GM19463 (cell line): ENCODE data around the gene SIPA1L2.
A peak's percentile ranks its signal among the peaks of the same experiment; 100 is the strongest.

Experiments
- ATAC-seq: cut with Tn5 transposase; IDR thresholded peaks from one replicate; pipeline ENCODE4 v1.9.1; 2021; ENCODE audit warnings: mild to moderate bottlenecking, moderate library complexity; ENCODE audit not compliant: unreplicated experiment

The SIPA1L2 gene

DNA sequence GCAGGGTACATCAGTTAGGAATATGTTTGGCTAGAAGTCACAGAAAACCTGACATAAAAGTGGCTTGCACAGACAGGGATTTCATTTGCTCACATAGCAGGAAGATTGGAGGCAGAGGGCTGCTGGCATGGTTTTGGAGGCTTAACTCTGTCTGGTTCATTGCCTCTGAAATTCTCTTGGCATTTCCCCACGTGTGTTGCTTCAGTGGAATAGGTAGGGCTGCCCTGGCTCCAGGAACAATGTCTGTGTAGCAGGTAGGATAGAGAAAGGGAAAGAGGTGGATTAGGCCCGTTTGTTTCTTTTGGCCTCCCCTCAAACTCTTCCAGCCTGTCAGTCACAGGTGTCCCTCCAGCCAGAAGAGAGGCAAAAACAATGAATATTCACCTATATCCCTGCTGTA, 20.5 kb upstream of the SIPA1L2 start:
- ATAC-seq: no peak

DNA sequence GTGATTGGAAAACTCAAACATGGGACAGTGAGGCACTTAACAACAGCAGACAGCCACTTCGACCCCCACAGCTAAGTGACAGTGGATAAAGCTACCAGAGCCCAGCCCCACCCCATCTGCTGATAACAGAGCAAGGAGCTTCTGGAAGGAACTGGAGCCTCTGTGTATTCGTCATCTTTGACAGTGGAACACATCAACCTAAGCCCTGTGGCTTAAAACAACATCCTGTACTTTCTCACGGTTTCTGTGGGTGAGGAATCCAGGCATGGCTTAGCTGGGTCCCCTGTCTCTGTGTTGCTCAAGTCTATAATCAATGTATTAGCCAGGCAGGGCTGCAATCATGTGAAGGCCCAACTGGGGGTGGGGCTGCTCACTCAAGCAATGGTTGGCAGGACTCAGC, 18.4 kb upstream of the SIPA1L2 start:
- ATAC-seq: no peak

DNA sequence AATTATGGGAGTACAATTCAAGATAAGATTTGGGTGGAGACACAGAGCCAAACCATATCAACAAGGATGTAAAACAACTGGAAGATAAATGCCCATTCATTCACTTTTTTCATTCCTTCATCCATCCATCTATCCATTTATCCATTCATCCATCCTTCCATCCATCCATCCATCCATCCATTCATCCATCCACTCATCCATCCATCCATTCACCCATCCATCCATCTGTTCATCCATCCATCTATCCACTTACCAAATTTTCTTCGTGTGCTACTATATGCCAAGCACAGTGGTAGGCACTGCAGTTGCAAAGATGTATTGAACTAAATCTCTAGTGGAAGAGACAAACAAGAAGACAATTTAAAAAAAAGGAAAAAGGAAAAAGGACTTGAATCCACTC, 14.3 kb upstream of the SIPA1L2 start:
- no peak for ATAC-seq

DNA sequence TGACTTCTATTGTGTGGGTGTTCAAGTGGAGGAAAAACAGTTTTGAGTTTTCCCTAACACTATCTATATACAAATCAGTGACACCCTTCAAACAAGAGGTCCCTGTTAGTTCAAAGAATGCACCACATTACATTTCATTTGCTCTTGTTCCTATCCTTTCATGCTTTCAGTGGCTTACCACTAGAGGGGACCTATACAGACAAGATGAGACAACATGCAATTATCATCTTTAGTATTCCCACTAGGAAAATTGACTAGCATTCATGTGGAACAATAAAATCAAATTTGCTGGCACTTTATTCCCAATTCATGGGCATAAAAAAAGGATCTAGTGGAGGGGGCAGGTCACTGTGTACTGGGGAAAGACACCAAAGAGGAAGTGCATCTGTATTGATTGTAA, 13.3 kb upstream of the SIPA1L2 start:
- no peak for ATAC-seq

DNA sequence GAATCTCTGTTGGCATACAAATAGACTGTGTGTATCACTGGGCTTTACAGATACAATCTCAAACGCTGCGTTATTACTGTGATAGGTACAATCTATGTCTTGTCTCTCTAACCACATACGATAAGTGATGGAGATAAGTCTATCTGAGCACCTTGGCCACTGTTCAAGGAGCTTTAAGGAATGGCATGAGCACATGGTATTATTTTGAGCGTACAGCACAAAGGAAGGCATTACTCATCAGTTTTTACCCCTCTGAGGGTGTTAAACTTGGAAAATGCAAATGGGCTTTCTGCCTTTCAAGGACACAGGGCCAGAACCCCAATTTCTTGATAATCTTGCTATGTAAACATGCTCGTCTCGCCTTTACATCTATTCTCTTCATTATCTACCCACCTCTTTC, 11.6 kb upstream of the SIPA1L2 start:
- ATAC-seq: no peak

DNA sequence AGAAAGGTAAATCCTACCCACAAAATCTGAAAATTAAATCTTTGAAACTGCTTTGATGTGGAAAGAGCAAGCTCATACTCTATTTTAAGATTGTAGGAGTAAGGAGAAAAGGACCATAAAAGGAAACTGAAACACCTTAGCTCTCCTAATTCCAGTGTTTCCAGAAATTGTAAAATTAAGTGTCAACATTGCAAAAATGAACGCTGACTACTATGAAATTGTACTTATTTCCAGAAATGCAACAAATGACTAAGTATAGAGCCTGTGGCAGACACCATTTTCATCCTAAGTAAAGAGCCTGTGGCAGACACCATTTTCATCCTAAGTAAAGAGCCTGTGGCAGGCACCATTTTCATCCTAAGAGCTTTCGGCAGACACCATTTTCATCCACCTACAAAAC, 6.9 kb upstream of the SIPA1L2 start:
- ATAC-seq: no peak

DNA sequence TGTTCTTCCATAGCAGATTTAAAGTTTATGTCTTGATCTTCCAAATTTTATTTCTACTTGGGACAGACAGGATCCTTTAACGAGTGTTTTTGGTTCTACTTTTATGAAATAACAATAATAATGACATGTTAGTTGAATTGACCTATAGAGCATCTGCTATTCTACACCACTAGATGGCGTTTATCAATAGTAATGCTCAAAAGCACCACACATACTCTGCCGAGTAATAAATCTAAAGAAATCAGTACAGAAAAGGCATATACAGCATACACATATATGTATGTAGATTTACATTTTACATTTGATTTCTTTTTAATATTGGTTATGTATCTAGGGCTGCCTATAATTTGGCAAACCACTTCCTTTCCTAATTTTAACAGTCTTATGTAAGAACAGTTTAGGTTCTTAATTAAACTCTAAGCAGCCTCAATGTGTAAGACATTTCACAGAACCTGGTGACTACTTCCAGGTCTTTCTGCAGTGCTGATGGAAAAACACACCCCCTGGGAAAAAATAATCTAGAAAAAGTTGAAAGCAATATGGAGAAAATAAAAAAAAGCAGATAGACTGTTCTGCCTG, 5.9 kb upstream of the SIPA1L2 start:
- ATAC-seq: peak; percentile 65

DNA sequence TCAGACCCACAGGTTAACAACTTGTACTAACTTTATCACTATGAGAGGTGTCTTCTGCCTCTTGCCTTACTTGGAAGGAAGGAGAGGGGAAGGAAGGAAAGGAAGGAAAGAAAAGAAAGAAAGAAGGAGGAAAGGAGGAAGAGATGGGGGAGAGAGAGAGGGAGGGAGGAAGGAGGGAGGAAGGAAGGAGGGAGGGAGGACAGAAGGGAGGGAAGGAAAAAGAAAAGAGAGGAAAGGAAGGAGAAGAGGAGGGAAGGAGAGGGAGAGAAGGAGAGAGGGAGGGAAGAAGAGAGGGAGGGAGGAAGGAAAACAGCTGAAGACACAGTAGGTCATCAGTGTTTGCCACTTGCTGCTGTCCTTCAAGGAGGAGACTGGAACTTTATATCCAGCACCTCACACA, 5.3 kb upstream of the SIPA1L2 start:
- no peak for ATAC-seq

DNA sequence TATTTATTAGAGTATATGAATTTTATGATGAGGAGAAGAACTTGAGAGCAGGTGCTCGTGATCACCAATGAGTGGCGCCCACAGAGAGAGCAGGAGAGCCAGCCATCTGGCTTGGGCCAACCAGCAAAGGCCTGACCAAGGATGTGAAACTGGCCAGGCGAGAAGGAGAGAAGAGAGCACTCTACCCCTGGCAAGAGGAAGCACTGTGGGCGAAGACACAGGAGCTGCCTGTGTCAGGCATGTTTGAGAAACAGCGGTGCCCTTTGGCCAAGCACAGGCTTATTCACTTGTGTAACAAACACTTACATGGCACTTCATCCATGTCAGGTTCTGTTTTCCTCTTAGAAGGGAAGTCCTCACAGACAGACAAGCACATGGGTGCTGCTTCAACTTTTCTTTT, 4.2 kb upstream of the SIPA1L2 start:
- ATAC-seq: no peak

DNA sequence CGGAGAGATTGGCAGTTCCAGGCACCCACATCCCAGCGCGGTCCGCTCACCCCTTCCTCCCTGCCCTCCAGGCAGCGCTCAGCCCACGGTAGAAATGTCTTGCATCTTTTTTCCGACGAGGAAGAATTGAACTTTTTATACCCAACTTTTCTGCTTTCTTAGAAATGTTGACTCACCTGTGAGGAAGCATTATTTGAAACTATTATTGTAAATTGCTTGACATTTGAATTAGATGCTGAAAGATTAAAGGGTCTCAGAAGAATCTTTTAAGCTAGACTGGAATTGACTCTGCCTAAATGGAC, 912 bp upstream of the SIPA1L2 start:
- no peak for ATAC-seq

DNA sequence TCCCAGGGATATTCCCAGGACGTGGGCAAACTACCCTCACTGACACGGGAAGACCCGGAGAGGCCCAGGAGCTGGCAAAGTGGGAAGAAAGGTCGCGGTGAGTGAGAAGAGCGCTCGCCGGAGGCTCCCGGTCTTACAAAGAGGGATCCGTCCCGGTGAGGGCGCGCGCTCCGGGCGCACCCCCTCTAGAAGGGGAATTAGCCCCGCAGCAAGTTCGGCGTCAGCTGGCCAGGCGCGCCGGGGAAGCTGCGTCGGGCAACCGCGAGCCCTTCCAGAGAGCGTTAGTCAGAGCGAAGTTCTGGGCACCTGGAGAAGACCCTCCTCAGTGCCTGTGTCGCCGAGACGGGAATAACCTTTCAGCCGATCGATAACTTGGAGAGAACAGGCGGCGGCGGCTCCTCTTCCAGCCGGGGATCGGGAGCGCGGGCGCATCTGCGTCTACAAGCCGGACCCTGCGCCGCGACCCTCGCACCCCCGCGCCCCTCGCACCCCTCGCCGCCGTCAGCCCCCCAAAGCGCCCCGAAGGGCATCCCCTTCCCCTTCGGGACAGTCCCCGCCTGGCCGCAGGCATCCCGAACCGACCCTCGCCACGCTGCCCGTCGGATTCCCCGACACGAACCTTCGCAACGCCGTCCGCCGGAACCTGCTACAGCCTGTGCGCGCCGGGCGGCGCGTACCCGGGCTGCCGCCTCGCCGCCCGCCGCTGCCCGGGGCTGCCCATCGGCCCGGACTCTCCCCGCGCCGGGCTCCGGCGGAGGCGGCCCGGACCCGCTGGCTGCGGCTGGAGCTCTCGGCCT, 485 bp downstream of the SIPA1L2 start:
- peak; percentile 38 for ATAC-seq

DNA sequence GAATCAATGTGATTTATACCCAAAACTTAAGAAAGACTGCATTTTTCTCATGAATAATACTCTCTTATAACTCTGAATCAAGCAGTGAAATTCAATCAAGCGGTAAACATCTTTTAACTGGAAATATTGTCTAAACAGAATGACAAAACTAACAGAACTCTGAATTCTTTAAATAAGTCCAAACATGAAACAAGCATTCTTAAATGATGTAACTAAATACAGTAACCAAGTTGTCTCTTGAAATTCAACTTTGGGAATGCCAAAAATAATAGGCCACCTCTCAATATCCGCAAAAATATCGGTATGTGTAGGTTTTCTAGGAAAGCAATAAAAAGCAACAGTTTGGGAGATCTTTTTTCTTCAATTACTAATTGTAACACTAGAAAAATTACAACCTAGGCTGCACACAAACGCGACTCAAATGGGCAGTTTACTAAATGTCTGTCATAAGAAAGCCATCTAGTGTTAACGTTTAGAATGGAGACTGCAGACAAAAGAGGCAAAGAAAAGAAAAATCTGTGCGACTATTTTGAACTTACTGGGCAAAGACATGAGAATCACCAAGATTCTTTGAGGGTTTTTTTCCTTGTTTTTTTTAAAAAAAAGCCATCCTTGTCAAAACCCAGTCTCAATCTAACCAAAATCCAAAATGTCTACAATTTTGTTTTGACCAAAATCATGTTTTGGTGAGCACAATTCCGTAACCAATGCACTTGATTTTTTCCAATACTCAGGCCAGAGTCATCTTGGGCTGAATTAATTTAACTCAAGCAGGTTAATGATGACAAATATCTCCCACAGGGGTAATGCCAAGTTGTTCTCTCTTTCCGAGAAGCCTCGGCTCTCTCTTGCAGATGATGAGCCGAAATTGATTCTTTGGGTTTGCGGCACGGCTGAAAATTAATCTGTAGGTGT, 1.3 kb downstream of the SIPA1L2 start:
- ATAC-seq: no peak

DNA sequence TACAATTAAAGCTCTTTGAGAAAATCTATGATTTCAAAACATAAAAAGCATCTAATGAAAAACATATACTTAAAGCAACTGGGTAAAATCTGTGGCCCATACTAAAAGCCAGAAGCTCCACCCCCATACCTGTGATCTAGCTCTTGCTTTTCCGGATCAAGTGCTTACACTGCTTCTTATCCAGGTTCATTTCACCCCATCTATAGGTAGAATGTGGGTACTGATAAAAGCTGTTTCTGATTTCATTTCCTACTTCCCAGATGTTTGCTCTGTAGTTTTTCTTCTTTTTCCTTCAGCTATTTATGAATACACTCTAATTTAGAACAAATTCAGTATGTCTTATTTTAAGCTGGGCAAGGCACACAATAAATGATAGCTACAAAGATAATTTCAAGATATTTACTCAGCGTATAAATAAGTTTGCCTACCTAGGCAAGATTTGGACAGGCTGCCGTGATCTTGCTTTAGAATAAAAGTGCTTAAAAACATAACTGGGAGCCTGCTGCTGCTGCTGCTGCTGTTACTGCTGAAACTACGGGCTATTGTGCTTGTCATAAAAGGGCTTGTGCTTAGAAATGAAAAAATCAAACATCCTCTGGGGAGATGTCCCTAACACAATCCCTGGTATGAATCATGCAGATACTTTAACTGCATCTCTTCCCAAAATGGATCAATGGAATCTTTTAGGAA, 2.1 kb downstream of the SIPA1L2 start:
- ATAC-seq: no peak

DNA sequence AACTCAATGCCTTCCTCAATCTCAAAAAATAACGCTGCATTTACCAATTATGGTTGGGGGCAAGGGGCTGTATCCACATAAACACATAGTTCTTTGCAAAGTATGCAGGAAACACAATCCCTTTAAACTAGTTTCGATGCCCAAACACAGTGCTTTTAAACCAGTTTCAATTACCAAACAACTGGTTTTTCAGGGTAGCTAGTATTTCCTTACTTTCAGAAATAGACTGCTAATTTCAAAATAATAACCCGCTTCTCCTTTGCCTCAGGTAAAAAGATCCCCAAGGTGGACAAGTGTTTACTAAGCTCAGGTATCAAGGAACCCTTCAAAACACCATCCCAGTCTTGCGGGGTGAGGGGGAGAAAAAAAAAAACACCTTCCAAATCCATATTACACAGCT, 2.8 kb downstream of the SIPA1L2 start:
- ATAC-seq: no peak

DNA sequence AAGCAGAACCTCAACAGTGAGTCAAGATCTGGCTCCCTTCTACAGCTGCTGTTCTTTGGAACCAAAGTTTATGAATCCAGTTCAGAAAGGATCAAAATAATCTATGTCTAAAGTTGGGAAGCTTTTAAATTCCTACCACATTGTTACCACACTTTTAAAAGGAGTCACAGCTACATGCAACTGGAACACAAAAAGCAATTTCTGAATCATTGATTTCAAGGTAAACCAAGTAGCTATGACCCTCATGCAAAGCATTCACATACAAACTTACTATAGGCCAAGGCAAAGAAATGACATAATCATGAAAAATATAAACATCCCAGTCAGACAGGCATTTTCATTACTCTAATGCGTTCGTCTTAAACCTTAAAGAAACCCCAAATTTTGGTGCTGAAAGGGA, 3.5 kb downstream of the SIPA1L2 start:
- ATAC-seq: no peak

DNA sequence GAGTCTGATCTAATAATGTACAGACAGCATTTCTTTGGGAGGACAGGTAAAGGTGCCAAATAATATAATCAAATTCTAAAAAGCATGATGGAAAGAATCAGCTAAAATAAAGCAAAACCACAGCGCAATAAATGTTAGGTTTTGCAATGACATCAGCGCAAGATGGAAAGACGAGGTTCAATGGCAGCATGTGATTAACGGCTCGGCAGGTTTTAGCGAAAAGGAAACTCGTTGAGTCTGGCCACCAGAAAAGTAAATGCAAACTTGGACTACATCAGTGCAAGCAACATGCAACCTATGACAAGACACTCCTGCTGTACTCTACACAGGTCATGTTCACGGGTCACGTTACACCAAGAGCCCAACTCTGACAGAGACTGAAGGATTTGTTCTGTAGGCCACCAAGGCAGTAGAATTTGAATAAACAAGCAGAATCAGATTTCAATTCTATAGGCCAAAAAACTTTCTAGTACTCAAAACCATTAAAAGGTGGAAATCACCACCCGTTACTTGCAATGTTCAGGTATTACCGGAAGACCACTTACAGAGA, 4.5 kb downstream of the SIPA1L2 start:
- no peak for ATAC-seq

DNA sequence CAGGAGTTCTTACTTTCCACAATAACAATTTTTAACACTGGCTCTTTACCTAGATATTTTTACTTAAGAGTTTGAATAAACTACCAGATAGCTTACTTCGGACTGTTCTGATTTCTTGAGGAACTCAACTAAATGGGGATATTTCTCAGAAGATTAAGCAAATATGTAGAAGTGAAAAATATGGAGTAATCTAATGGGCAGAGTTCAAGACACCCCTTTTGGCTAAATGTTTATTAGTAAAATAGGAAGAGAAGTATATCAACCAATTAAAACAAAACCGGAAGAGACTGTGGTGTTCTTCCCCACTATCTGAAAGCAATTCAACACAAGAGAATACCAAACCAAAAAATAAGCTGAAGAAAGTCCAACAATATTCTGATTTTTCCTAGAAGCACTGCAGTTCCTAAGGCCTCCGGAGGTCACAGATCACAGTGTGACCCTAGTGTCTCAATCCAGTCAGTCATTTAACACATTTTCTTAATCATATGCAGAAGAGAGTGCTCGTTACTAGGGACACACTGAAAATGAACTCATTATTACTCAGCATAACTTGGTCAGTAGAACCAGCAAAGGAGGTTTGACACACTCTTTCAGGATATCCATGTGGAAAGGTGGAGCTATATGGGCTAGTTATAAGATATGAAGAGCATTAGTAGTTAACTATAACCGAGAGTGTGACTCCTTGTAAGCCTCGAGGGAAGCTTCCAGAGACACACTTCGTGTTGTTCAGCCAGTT, 5.2 kb downstream of the SIPA1L2 start:
- ATAC-seq: no peak

DNA sequence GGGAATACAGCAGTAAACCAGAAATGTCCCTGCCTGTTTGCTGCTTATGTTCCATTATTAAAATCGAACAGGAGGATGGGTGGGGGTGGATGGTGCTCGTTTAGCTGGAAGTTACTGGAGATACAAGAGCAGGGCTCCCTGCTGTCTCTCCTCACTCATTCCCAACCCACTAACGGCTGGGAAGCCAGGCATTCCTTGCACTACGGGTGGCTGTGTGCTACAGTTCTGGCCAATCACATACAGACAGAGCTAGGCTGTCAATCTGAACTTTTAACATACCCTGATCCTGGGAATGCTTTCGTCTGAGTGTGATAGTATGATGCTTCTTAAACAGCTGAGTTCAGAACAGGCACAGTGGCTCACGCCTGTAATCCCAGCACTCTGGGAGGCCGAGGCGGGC, 7.0 kb downstream of the SIPA1L2 start:
- no peak for ATAC-seq

DNA sequence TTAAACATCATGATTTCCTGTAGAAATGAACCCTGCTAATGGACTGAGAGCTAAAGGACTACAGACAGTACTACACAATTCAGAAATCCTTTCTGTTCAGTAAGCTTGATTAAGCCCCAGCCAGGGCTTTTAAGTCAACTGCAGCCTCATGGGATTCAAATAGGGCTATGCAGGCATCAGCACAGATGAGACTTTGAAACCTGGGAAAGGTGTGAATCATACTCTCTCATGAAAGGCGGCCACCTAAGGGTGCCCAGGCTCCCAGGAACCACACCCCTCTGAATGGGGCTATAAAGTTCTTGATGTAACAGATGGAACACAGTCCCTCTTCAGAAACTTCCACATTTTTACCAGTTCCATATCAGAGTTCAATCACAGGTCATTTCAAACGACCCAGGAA, 7.6 kb downstream of the SIPA1L2 start:
- no peak for ATAC-seq

DNA sequence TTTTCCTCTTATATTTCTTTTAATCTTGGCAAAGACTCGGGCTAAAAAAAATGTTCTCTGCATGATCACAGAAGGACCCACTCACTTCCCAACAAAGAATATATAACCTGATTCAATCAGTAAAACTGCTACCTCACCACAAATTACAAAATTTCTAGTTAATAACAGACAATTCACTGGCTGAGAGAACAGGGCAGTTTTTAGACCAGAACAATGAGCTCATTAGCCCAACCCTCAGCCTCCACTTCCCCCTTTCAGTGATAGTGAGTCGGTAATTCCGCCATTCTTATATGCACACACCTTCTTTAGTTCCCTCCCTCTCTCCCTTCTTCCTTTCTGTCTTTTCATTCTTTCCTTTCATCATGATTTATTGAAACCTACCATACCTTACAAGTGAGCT, 8.9 kb downstream of the SIPA1L2 start:
- no peak for ATAC-seq
